HG03060 (cell line): ENCODE data around the gene LRRC8D.
"Not testable (repeated sequence)": the region's sequence is repeated elsewhere in the genome, so short reads cannot be mapped to it uniquely, and the experiment has no call there.

Experiments
- ATAC-seq: cut with Tn5 transposase; IDR thresholded peaks from one replicate; pipeline ENCODE4 v1.9.1; 2021; ENCODE audit warnings: low read depth, moderate number of reproducible peaks; ENCODE audit not compliant: unreplicated experiment

Gene LRRC8D

GRCh38 chr1:89975540-89976125 lies 154.8 kb downstream of the LRRC8D start:
- ATAC-seq, result no peak

- ATAC-seq, result no peak
Observed at GRCh38 chr1:89978755-89979154, 157.9 kb downstream of the LRRC8D start.

- ATAC-seq, result no peak
Observed at GRCh38 chr1:89980605-89981004, 159.8 kb downstream of the LRRC8D start.

GRCh38 chr1:89982846-89983245 lies 162.0 kb downstream of the LRRC8D start:
- not testable (repeated sequence) for ATAC-seq

GRCh38 chr1:89984564-89985116 lies 163.8 kb downstream of the LRRC8D start:
- ATAC-seq, result not testable (repeated sequence)

- no peak for ATAC-seq
Observed at GRCh38 chr1:89986020-89986419, 165.2 kb downstream of the LRRC8D start.
